ENCODE measurements around the gene TANGO2. TPM values are rescaled to one million over a fixed set of nuclear protein-coding genes. Genes with fewer than 3 reads are reported as not detected.

The TANGO2 gene
- total and polyA plus RNA-seq, 10 donors: 18.7 to 72.2 (median 55.1) TPM

DNA sequence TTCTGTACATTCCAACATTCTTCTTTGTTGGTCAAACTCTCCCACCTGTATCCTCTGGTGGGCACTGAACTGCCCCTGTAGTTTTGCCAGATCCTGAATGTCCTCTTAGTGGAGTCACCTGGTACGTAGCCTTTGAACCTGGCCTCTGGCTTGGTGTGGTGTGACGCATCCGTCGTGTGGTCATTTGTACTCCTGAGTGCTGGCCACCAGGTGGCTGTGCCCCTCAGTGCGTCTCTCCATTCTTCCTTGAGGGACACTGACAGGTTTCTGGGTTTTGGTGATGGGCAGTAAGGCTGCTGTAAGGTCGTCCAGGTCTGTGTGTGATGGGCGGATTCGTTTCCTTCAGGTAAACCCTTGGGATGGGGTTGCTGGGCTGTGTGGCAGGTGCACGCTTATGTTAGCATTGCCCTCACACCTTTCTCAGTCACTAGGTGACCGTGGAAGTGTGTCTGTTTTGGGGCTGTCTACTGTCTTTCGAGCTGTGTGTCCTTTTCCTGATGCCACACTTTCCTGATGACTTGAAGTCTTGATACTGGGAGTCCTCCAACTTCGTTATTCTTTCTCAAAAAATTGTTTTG is 81.4 kb downstream of the TANGO2 start:
- peak; percentile 21 for DNase-seq
- Histone ChIP-seq H3K4me1 (peaks cover 0 to 21% (median 6%) of the 10 kb centered on the region in 6 donors), H3K27me3 (replicated peaks in 1 of 7) (no peaks in the 10 kb centered on the region), H3K36me3 (peaks cover 5 to 100% (median 76%) of the 10 kb centered on the region in 6 donors), H3K27ac (no peak overlapping the region), H3K4me3 (no peak overlapping the region), H3K9me3 (no peaks in the 10 kb centered on the region)
- TF ChIP-seq POLR2A (IDR thresholded peaks at IDR 0.05) (no peak), POLR2AphosphoS5 (IDR thresholded peaks at IDR 0.05) (no peak)
- TF ChIP-seq, protein P1, sequence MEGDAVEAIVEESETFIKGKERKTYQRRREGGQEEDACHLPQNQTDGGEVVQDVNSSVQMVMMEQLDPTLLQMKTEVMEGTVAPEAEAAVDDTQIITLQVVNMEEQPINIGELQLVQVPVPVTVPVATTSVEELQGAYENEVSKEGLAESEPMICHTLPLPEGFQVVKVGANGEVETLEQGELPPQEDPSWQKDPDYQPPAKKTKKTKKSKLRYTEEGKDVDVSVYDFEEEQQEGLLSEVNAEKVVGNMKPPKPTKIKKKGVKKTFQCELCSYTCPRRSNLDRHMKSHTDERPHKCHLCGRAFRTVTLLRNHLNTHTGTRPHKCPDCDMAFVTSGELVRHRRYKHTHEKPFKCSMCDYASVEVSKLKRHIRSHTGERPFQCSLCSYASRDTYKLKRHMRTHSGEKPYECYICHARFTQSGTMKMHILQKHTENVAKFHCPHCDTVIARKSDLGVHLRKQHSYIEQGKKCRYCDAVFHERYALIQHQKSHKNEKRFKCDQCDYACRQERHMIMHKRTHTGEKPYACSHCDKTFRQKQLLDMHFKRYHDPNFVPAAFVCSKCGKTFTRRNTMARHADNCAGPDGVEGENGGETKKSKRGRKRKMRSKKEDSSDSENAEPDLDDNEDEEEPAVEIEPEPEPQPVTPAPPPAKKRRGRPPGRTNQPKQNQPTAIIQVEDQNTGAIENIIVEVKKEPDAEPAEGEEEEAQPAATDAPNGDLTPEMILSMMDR (IDR thresholded peaks at IDR 0.05 in 8 of 11, conservative IDR thresholded peaks at IDR 0.05 in 3 of 11): no peak
- intact Hi-C loops (cut with DNase I; ENCODE audit: low total_unique reads): no loop called here
- 89 to 95% (median 92%) methylated on average over 9 to 12 of the region's 12 CpGs for whole genome bisulfite sequencing, 5 donors

DNA sequence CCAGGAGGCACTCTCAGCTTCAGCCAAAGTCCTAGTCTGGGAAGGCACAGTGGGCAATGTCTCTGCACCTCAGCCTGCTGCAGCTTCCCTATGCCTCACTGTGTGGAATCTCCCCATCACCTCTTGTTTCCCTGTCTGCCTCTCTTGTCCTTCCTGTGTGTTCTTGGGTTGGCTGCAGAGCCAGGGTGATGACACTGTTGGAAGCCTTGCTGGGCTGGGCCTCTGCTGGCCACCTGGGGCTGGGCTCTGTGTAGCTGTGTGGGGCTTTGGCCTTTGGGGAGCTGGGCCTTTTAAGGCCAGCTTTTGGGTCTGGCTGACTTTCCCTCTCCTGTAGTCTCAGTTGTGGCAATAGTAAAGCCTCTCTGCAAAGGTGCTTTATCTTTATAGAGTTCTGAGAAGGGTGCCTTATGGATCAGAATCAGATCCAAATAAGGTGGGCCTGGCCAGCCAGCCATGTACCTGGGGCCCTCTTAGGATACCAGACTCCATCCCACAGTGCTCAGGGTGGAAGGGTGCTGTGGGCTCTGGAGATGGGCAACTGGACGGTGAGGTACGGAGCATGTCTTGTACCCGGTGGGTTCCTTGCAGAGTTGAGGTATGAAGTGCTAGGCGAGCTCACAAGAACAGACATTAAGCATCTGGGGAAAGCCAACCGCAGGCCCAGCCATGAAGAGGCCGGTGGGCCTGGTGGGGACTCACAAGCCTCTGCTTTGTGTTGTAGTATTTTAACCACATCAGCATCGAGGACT is 84.7 kb downstream of the TANGO2 start:
- peak; percentile 14 for DNase-seq
- H3K36me3 ChIP-seq: peaks cover 5 to 100% (median 83%) of the 10 kb centered on the region in 6 donors
- H3K4me1 ChIP-seq: peaks cover 0 to 3% (median 0%) of the 10 kb centered on the region in 6 donors
- TF ChIP-seq POLR2AphosphoS5 (IDR thresholded peaks at IDR 0.05) (no peak), POLR2A (IDR thresholded peaks at IDR 0.05) (no peak)
- TF ChIP-seq, protein P1 (IDR thresholded peaks at IDR 0.05 in 8 of 11, conservative IDR thresholded peaks at IDR 0.05 in 3 of 11): no peak
- intact Hi-C loops (cut with DNase I; ENCODE audit: low total_unique reads): no loop called here
- no peak overlapping the region for H3K4me3 ChIP-seq
- H3K27ac ChIP-seq: no peak overlapping the region
- no peaks in the 10 kb centered on the region for H3K27me3 ChIP-seq (replicated peaks in 1 of 7)
- H3K9me3 ChIP-seq: no peaks in the 10 kb centered on the region
- WGBS, 5 donors: 94 to 100% (median 96%) methylated on average over 7 of the region's 7 CpGs

DNA sequence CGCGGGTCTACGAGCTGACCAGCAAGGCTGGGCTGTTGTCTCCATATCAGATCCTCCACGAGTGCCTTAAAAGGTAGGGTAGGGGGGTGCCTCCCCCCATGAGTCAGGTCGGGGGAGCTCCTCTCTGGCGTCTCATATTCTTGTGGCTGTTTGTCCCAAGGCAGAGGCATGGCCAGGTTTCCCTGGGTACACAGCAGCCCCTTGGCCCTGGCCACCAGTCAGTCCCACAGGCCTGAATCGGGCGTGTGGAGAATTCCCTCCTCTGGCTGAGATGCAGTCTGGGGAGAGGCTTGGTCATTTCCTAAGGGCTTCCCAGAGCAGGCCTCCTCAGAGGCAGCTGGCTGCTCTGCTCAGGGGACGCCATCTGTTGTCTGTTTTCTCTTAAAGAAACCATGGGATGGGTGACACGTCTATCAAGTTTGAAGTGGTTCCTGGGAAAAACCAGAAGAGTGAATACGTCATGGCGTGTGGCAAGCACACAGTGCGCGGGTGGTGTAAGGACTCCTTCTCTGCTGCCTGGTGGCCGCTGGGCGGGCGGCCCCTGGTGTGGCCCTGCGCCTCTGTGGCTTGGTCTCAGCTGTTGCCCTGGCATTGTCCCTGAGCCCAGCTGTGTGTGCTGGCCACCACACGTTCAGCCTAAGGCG is 85.4 kb downstream of the TANGO2 start:
- no peak for TF ChIP-seq POLR2A (IDR thresholded peaks at IDR 0.05)
- peak in 1 of 3 donors; percentile 33 for TF ChIP-seq POLR2AphosphoS5 (IDR thresholded peaks at IDR 0.05)
- Histone ChIP-seq H3K27ac (no peak overlapping the region), H3K4me1 (peaks cover 0 to 6% (median 2%) of the 10 kb centered on the region in 6 donors), H3K36me3 (peaks cover 5 to 100% (median 83%) of the 10 kb centered on the region in 6 donors), H3K9me3 (no peaks in the 10 kb centered on the region), H3K4me3 (no peak overlapping the region), H3K27me3 (replicated peaks in 1 of 7) (no peaks in the 10 kb centered on the region)
- WGBS, 5 donors: 90 to 97% (median 93%) methylated on average over 18 to 20 of the region's 20 CpGs
- intact Hi-C loops (cut with DNase I; ENCODE audit: low total_unique reads): no loop called here
- peak; percentile 41 for DNase-seq

DNA sequence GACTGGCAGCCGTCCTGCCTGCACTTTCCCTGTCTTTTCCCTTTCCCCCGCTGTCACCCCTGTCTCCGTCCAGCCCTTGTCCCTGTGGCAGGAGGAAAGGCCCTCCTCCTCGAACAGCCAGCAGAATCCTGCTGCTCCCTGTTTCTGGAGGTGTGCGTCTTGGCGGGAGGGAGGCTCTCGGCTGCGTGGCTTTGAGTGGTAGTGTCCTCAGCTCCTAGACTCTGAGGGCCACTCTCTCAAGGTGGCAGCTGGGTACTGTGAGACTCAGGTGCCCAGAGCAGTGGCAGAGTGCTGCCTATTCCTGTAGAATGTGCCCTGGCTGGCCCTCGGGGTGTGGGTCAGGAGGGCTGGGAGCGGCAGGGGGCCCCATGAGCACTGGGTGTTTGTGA is 85.9 kb downstream of the TANGO2 start:
- Histone ChIP-seq H3K36me3 (peaks cover 5 to 100% (median 82%) of the 10 kb centered on the region in 6 donors), H3K27ac (no peak overlapping the region), H3K9me3 (no peaks in the 10 kb centered on the region), H3K4me1 (peaks cover 2 to 11% (median 8%) of the 10 kb centered on the region in 6 donors), H3K4me3 (no peak overlapping the region), H3K27me3 (replicated peaks in 1 of 7) (no peaks in the 10 kb centered on the region)
- intact Hi-C loops (cut with DNase I; ENCODE audit: low total_unique reads): no loop called here
- DNase-seq: peak; percentile 61
- WGBS, 5 donors: 91 to 97% (median 96%) methylated on average over 9 to 10 of the region's 10 CpGs
- TF ChIP-seq, protein P1 (IDR thresholded peaks at IDR 0.05 in 8 of 11, conservative IDR thresholded peaks at IDR 0.05 in 3 of 11): no peak
- TF ChIP-seq POLR2A (IDR thresholded peaks at IDR 0.05): no peak
- no peak for TF ChIP-seq POLR2AphosphoS5 (IDR thresholded peaks at IDR 0.05)
